Stimulated activated naive CD8-positive, alpha-beta T cell treated with anti-CD3 and anti-CD28 coated beads, Interleukin-15, Interleukin-2, amounts not matched to agents 100 ng/mL and 50 ng/mL, for 24 hours (primary cell): ENCODE measurements around the gene YARS1.

Source experiments
- H3K27ac Mint-ChIP-seq: one replicate; pipeline ENCODE4 v1.8.0; 2021; ENCODE audit warnings: mild to moderate bottlenecking, mixed read lengths
- H3K27me3 Mint-ChIP-seq: one replicate; pipeline ENCODE4 v1.8.0; 2021; ENCODE audit warnings: mixed read lengths
- H3K36me3 Mint-ChIP-seq: one replicate; pipeline ENCODE4 v1.8.0; 2021; ENCODE audit warnings: low read depth, mixed read lengths
- H3K4me1 Mint-ChIP-seq: one replicate; pipeline ENCODE4 v1.8.0; 2021; ENCODE audit warnings: low read depth, mixed read lengths
- H3K4me3 Mint-ChIP-seq: one replicate; pipeline ENCODE4 v1.8.0; 2021; ENCODE audit warnings: mild to moderate bottlenecking, mixed read lengths
- H3K9me3 Mint-ChIP-seq: one replicate; pipeline ENCODE4 v1.8.0; 2021; ENCODE audit warnings: mixed read lengths

Gene YARS1

DNA sequence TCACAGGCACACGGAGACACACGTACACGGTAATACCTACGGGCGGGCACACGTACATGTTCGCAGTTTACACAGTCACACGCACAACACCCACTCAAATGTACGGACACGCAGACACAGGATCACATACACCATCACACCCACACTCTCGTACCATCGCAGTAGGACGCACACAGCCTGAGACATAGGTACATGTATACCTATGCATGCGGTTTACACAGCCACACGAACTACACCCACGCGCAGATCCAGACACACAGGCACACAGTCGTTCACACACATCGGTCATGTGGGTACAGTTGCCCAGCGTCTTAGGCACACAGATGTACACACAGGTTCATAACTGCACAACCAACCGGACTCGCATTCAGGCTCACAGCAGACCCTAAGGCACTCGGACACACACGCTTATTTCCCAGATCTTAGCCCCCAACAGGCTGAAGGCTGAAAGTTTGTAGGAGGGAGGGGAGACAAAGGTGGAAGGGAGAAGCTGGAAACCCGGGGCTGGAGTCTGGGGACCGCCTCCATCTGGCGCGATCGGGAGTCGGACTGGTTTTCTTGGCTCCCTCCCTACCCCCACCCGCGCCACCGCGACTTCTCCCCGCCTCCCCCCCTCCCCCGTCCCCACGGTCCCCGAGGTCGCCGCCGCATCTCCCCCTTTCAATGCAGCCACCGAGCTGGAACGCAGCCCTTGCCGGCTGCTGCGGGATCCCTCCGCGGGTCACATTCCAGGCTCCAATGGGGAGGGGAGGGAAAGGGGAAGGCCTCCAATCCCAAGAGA, 62.7 kb downstream of the YARS1 start:
- H3K36me3 Mint-ChIP-seq: no peaks in the 10 kb centered on the region
- H3K9me3 Mint-ChIP-seq: no peaks in the 10 kb centered on the region
- H3K27ac Mint-ChIP-seq: no peak overlapping the region

GRCh38 chr1:32753532-32754316, 63.4 kb downstream of the YARS1 start:
- Mint-ChIP-seq H3K9me3 (no peaks in the 10 kb centered on the region), H3K27me3 (peaks cover 9% of the 10 kb centered on the region), H3K36me3 (no peaks in the 10 kb centered on the region), H3K4me3 (peak overlapping the region; percentile 74), H3K27ac (no peak overlapping the region), H3K4me1 (peaks cover 9% of the 10 kb centered on the region)

More for the DNA sequence above, 62.7 kb downstream of the YARS1 start:
- Mint-ChIP-seq H3K4me1 (peaks cover 11% of the 10 kb centered on the region), H3K27me3 (peaks cover 9% of the 10 kb centered on the region), H3K4me3 (peak overlapping the region; percentile 74)

DNA sequence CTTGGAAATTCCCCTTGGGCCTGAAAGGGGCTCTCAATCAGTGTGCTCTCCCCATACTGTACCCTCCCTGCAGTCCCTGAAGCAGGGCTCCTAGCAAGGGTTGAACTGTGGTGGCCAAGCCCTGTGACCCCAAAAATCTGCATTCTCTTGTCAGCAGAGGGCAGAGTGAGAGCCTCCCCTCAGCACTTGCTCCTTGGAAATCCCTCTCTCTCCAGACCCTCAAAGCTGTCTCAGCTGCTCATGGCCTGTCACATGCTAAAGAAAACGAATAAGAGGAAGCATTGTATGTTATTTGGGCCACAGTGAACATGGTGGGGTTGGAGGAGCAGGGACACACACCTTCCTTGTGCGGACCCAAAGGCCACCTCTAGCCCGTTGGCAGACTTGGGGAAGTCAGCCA, 67.4 kb downstream of the YARS1 start:
- Mint-ChIP-seq H3K9me3 (no peaks in the 10 kb centered on the region), H3K4me1 (peaks cover 9% of the 10 kb centered on the region), H3K27me3 (peaks cover 9% of the 10 kb centered on the region), H3K4me3 (no peak overlapping the region), H3K27ac (no peak overlapping the region), H3K36me3 (no peaks in the 10 kb centered on the region)

DNA sequence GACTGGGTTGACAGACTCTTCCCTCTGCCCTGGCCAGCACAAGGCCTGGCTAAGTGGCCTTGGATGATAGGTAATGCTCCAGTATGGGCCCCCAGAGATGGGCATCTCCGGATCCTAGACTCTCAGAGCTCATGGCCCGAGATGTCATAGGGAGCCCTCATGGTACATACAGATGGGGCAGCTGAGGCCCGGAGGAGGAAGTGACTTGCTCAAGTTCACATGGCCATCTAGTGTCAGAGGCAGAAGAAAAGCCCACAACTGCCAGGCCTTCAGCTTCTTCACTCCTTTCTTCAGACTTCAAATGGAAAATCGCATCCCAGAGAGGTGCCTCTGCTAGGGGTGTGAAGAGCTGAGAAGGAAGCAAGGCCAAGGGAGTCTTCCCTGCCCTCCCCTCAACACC, 67.8 kb downstream of the YARS1 start:
- H3K9me3 Mint-ChIP-seq: no peaks in the 10 kb centered on the region
- no peak overlapping the region for H3K4me3 Mint-ChIP-seq
- H3K27ac Mint-ChIP-seq: no peak overlapping the region
- H3K36me3 Mint-ChIP-seq: no peaks in the 10 kb centered on the region
- peaks cover 6% of the 10 kb centered on the region for H3K27me3 Mint-ChIP-seq
- peaks cover 6% of the 10 kb centered on the region for H3K4me1 Mint-ChIP-seq

DNA sequence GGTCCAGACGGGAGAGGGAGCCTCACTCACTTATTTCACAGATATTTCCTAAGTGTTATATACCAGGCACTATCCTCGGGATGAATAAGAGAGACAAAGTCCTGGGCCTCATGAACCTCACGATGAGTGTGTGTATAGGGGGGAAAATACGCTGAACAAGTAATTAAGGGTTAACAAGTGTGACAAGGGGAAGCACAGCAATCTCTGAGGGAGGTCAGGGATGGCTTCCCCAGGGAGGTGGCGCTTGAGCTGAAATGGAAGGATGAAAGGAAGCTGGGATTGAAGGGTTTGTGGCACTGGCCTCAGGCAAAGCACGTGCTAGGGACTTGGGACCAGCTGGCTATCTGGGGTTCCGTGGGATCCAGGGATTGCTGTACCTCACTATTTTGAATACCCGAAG, 68.2 kb downstream of the YARS1 start:
- Mint-ChIP-seq H3K9me3 (no peaks in the 10 kb centered on the region), H3K36me3 (no peaks in the 10 kb centered on the region), H3K4me3 (no peak overlapping the region), H3K4me1 (peaks cover 4% of the 10 kb centered on the region), H3K27ac (no peak overlapping the region), H3K27me3 (peaks cover 4% of the 10 kb centered on the region)

DNA sequence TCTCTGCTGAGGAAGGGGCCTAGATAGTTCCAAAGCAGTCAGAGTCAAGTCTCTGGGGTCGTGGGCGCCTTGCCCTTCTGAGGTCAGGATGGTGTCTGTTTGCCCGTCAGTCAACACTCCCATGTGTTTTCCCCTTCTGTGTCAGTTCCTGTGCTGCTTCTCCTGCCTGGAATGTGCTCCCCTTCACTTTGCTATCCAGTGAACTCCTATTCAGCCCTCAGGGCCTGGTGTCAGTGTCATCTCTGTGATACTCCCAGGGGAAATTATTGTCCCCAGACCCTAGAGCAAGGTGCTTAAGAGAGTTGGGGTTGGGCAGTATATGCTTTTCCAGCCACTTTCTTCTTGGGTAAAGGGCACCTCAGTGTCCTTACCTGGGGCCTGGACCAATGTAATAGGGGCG, 68.8 kb downstream of the YARS1 start:
- Mint-ChIP-seq H3K4me1 (peaks cover 2% of the 10 kb centered on the region), H3K27me3 (peaks cover 4% of the 10 kb centered on the region), H3K4me3 (no peak overlapping the region), H3K36me3 (no peaks in the 10 kb centered on the region), H3K9me3 (no peaks in the 10 kb centered on the region), H3K27ac (no peak overlapping the region)

DNA sequence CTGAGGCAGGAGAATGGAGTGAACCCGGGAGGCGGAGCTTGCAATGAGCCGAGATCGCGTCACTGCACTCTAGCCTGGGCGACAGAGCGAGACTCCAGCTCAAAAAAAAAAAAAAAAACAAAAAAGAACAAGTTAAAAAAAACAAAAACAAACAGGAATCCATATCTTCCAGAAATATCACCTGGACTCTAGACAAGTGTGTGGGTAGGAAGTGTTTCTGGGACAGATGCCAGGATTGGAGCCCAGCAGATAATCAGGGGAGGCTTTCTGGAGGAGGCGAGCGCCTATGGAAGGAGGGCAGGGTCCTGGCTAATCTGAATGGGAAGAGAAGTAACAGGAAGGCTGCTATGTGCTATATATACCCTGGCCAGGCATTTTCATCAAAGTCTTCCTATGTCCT, 71.0 kb downstream of the YARS1 start:
- H3K27me3 Mint-ChIP-seq: peaks cover 8% of the 10 kb centered on the region
- H3K4me1 Mint-ChIP-seq: no peaks in the 10 kb centered on the region
- no peaks in the 10 kb centered on the region for H3K9me3 Mint-ChIP-seq
- no peaks in the 10 kb centered on the region for H3K36me3 Mint-ChIP-seq
- no peak overlapping the region for H3K4me3 Mint-ChIP-seq
- H3K27ac Mint-ChIP-seq: no peak overlapping the region

DNA sequence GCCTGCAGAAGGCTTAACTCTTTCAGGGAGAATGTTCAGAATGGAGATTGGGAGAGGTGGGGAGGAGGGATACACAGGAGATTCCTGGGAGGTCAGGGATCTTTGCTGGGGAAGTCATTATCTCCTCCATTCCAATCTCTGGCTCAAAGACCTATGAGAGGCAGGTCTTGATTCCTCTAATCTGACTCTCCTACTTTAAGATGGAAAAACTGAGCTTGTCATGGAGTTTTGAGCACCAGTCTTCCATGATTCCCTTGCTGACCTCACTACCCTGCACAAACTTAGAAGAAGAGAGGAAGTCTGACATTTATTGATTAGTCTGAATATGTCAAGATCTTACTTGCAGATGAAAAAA, 73.1 kb downstream of the YARS1 start:
- Mint-ChIP-seq H3K27me3 (peaks cover 17% of the 10 kb centered on the region), H3K9me3 (no peaks in the 10 kb centered on the region), H3K4me3 (no peak overlapping the region), H3K36me3 (no peaks in the 10 kb centered on the region), H3K4me1 (no peaks in the 10 kb centered on the region), H3K27ac (no peak overlapping the region)

GRCh38 chr1:32743380-32744070, 73.6 kb downstream of the YARS1 start:
- no peaks in the 10 kb centered on the region for H3K4me1 Mint-ChIP-seq
- peaks cover 17% of the 10 kb centered on the region for H3K27me3 Mint-ChIP-seq
- H3K9me3 Mint-ChIP-seq: no peaks in the 10 kb centered on the region
- H3K36me3 Mint-ChIP-seq: no peaks in the 10 kb centered on the region
- H3K4me3 Mint-ChIP-seq: no peak overlapping the region
- no peak overlapping the region for H3K27ac Mint-ChIP-seq

GRCh38 chr1:32742956-32743355, 74.2 kb downstream of the YARS1 start:
- Mint-ChIP-seq H3K4me1 (no peaks in the 10 kb centered on the region), H3K9me3 (no peaks in the 10 kb centered on the region), H3K27me3 (peaks cover 17% of the 10 kb centered on the region), H3K4me3 (peak overlapping the region; percentile 5), H3K27ac (no peak overlapping the region), H3K36me3 (no peaks in the 10 kb centered on the region)

DNA sequence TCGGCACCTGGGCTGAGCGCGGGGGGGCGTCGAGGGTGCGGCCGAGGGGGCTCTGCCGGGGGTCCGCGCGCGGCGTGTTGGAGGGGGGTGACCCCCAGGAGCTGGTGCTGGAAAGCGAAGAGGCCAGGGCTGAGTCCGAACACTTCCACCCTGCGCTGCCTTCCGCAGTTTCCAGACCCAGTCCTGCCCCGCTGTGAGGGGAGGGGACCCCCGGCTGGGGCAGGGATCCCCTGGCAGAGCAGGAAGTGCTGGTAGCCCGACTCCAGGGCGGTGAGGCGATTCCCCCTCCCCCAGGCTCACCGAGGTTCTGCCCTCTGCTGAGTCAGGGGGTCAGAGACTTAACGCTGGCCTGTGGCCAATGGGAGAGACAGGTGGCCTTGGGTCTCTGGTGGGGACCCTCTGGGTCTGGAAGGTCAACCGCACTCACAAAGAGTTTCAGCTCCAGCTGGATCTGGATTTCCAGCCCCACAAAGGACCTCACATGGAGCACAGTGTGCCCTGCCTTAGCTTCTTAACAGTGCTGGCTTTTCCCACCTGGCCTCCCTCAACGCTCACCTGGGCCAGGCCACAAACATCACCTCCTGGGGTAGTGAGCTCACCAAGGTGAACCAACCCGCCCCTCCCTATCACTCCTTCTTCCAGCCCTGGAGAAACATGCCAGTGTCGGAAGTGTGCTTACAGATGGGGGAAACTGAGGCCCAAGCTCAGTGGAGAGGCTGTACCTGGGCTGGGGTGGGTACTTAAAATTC, 74.8 kb downstream of the YARS1 start:
- Mint-ChIP-seq H3K36me3 (no peaks in the 10 kb centered on the region), H3K4me3 (peak overlapping the region; percentile 41), H3K27ac (no peak overlapping the region), H3K9me3 (no peaks in the 10 kb centered on the region), H3K27me3 (peaks cover 17% of the 10 kb centered on the region), H3K4me1 (no peaks in the 10 kb centered on the region)

GRCh38 chr1:32741413-32742198, 75.6 kb downstream of the YARS1 start:
- Mint-ChIP-seq H3K27ac (no peak overlapping the region), H3K27me3 (peaks cover 17% of the 10 kb centered on the region), H3K36me3 (no peaks in the 10 kb centered on the region), H3K4me1 (no peaks in the 10 kb centered on the region), H3K9me3 (no peaks in the 10 kb centered on the region), H3K4me3 (peak overlapping the region; percentile 73)

GRCh38 chr1:32741059-32741412, 76.1 kb downstream of the YARS1 start:
- H3K4me1 Mint-ChIP-seq: no peaks in the 10 kb centered on the region
- H3K27ac Mint-ChIP-seq: no peak overlapping the region
- H3K36me3 Mint-ChIP-seq: no peaks in the 10 kb centered on the region
- peaks cover 17% of the 10 kb centered on the region for H3K27me3 Mint-ChIP-seq
- peak overlapping the region; percentile 73 for H3K4me3 Mint-ChIP-seq
- H3K9me3 Mint-ChIP-seq: no peaks in the 10 kb centered on the region
